NCI-H2196 treated with DMSO at 0.1 percent for 48 hours (cell line): ENCODE data around the gene RFX8.
"Not testable (repeated sequence)": the region's sequence is repeated elsewhere in the genome, so short reads cannot be mapped to it uniquely, and the experiment has no call there.

Experiments used
- DNase-seq: peaks from one replicate; lab custom pipeline; 2025; ENCODE audit not compliant: unreplicated experiment; lab: John Stamatoyannopoulos, UW

The RFX8 gene

DNA sequence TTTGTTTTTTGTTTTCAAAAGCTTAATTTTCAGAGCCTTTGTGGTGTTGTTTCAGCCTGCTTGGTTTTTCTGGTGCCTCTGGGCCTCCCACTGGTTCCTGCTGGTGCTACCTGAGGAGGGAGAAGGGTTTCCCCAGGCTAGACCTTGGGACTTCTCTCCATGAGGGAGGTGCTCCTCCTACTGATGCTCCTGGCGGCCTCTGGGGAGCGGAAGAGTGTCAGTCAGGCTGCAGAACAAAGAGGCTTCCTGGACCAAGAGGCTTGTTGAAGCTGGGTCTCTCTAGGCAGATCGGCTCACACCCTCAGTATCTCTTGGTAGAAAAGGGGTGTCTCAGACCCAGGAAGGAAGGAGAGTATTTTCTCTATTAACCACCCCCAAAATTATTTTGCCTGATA is 32.2 kb downstream of the RFX8 start:
- DNase-seq, result no peak

DNA sequence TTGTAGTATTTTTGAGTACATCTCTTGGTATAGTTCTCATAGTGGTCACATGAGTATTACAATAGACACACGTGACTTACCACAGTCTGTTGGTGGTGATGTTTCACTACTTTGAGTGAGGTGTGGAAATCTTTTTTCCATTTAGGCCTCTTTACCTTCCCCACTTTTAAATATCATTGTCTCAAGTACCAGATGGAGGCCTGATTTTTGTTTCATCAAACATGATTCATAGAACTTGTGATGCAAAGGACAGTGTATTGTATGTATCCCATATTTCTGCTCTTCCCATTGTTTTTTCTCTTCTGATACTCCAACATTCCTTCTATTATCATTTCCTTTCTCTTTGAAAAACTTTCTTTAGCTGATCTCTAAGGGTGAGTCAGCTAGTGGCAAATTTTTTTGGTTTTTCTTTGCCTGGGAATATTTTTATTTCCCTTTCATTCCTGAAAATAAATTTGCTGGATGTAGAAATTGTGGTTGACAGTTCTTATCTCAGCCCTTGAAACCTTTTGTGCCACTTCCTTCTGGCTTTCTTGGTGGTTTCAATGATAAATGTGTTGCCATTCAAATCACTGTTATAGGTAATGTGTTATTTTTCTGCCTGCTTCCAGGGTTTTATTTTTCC is 32.8 kb downstream of the RFX8 start:
- no peak for DNase-seq

DNA sequence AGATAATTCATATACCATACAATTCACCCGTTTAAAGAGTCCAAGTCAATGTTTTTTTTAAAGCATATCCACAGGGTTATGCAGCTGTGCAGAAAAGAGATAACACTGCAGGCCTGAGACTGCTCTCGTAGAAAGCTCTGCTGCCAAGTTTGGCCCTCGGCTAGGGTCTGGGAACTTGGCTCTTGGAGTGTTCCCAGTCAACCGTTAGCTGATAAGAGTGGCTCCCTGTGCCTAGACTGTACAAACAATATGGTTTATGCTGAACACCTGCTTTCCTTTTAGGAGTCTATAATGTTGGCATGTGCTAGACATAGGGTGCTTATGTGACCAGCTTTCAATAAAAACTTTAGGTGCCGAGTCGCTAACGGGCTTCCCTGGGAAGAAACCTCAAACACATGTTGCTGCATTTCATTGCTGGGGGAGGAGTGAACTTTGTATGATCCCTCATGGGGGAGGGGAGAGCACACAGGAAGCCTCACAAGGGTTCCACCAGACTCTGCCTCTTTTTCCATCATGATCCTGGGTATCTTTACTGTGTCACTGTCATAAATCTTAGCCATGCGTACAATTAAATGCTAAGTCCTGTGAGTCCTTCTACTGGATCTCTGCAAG is 34.7 kb downstream of the RFX8 start:
- DNase-seq, result no peak

DNA sequence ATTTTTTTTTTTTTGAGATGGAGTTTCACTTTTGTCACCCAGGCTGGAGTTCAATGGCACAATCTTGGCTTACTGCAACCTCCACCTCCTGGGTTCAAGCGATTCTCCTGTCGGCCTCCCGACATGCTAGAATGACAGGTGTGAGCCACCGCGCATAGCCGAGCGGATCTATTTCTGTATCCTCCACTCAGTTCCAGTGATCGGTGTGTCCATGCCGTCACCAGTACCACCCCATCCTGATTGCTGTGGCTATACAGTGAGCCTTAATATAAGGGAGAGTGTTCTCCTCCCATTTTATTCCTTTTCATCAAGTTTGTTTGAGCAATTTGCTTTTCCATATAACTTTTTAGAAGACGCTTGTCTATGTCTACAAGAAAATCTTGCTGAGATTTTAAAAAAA is 35.2 kb downstream of the RFX8 start:
- DNase-seq, result no peak

DNA sequence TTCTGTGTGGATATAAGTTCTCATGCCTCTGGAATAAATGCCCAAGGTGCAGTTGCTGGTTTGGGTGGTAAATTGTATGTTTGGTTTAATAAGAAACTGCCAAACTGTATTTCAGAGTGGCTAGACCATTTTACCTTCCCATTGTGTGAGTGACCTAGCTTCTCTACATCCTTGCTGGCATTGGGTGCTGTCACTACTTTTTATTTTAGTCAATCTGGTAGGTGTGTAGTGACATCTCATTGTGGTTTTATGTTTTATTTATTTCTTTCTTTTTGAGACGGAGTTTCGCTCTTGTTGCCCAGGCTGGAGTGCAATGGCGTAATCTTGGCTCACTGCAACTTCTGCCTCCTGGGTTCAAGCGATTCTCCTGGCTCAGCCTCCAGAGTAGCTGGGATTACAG is 36.4 kb downstream of the RFX8 start:
- DNase-seq, result not testable (repeated sequence)

DNA sequence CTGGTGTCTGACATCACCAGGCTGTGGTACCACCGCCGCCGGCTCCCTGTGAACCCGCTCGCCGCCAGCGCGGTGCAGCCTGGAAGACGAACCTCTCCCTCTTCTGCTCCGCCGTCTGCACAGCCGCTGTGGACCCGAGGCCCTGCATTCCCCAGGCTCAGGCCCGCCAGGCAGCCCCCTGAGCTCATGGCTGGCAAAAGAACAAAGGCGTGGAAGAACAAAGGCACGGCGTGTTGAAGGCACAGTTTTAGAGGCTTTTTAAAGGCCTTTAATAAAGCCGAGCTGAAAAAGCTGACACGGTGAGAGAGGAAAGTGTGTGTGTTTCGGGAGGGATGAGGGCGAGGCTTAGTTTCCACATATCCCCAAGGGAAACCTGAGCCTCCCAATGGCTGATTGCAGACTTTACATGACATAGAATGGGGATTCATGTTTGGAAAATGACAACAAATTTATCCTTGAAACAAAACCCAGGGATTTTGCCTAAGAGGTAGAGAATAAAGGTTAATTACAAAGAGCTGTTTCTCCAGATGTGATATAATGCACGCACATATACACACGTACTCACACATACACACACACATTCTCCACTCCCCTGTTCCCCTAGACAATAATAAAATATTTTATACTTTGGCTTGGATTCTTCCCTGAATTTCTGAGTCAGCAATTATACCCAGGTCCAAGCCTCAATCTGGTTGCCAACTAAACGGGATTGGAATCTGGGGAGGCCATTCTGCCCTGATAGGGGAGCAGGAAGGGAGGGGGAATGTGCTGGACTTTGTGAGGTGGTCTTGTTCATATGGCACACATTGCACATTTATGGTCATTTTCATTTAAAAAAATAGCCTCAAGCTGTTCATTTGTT is 39.7 kb downstream of the RFX8 start:
- DNase-seq, result no peak

DNA sequence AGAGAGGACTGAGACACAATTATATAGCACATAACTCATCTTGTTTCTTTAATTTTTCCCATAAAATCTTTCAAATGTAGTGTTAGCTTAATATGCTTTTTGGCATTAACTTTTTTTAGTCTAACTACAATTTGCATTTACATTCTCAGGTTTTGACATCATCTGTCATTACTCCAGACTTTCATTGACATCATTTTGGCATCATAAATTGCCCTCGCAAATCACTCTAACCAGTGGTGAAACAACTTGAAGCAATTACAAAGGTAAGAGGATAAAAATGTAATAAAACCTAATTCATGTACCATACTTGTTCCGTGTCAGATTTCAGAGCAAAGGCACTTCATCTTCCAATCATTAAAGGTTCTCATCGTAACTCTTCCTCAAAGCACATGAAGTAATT is 41.4 kb downstream of the RFX8 start:
- no peak for DNase-seq

DNA sequence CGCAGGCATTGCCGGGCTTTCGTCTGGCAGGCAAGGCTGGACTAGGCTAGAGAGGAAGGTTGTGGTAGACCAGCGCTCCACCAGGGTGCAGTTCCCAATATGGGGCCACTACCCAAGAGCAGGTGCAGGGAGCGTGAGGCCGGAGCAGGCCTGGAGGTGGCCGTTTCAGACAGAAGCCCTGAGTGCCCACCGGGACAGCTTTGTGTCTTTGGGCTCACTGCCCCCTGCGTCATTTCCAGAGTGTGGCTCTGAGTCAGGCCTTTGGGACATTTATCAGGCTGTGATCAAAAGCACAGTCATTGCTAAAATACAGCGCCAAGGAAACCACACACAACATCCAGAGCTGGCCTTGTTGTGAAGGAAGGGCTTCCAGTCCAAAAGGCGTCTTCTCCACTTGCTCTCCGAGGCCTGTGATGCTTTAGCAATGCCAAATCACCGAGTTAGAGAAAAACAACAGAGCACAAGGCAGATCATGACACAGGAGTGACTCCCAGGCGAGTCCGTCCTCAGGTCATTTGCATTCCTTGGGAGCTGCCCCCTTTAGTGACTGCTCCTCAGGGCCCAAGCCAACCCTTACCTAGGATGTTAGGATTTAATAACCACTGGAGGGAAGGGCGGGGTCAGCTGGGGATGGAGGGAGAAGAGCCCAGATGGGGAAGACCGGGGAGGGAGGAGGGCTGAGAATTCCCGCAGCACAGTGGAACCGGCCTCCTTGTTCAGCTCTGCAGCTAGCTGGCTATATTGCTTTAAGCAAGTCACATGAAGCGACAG is 42.3 kb downstream of the RFX8 start:
- DNase-seq, result no peak

DNA sequence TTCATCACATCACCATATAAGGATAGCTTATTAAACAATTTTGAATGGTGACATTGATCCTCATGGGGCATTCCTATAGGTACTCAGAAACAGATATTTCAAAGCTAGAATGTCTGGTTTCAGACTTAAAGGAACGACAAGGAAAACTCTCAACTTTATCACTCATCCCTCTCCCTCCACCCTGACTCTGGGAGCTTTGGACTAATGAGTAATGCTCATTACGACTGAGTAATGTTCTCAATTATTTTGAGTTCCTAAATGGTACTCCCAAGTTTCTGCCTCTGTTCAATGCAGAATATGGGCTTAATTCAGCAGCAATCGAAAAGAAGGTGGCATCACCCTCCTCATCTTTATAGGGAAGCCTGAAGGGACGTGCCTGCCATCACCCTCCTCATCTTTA is 43.4 kb downstream of the RFX8 start:
- DNase-seq, result no peak

DNA sequence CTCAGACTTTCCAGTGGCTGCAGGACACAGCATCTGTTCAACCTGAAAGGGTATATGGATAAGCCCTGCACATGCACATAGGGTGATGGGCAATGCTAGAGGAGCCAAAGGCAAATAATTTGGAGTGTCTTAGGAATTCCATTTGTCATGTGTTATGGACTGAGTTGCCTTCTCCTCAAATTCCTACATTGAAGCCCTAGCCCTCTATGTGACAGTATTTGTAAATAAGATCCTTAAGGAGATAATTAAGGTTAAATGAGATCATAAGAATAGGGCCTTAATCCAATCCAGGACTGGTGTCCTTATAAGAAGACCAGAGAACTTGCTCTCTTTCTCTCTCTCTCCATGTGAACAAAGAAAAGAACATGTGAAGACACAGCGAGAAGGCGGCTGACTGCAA is 44.8 kb downstream of the RFX8 start:
- no peak for DNase-seq

DNA sequence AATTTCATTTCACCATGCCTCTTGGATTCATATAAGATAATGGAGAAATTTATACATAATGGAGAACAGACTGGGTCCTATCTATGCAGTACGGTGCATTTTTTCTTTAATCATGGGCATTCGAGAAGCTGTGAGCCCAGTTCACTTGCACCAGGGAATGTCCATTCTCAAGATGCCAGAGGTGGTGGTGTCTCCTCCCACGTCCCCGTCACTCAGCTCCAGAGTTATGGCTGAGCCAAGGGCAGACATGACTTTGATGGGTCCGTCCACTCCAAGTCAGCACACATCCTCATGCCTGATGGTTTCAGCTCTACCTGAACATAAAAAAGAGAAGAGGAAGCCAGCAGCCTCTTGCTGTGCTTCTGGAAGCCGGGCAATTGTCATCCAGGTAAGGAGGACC is 45.5 kb downstream of the RFX8 start:
- DNase-seq, result no peak

DNA sequence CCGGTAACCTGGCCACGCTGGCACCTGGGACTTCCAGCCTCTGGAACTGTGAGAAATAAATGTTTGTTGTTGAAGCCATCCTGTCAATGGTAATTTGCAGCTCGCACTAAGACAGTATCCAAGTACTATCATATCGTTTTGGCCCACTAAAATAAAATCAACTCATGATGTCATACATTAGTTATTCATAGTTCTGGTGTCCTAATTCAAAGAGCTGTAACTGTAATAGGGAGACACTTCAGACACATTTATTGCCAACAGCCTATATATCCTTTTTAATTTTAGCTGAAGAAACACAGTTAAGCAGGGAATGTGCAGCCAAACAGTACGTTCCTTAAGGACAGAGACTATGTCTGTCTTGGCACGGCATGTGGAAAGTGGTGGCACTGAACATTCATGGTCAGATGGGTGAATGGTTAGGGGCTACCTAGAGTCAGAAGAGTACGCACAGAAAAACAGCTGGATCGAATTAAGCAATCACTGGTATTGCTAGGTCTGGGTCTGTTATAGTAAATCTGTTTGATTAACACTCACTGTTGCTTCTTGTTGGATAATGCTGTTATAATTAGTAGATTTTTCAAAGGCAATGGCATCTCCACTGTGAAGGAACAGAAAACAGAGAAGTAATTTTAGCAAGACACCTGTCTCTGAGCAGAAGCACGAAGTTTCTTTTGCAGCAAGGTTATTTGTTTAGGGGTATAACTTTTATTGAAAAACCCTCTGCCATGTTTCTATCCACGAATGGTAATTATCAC is 46.3 kb downstream of the RFX8 start:
- no peak for DNase-seq

DNA sequence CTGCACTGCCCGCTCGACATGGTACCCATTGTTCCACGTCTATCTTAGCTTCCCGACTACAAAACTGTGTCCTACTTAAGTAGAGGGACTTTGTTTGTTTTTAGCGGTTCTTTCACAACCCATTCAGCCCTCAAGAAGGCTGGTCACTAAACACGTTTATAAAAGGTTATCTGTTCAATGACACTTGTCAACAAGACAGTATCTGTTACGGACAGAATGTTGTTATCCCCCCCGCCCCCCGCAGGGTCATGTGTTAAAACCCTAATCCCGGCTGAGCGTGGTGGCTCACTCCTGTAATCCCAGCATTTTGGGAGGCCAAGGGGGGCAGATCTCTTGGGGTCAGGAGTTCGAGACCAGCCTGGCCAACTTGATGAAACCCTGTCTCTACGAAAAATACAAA is 47.2 kb downstream of the RFX8 start:
- DNase-seq, result no peak

DNA sequence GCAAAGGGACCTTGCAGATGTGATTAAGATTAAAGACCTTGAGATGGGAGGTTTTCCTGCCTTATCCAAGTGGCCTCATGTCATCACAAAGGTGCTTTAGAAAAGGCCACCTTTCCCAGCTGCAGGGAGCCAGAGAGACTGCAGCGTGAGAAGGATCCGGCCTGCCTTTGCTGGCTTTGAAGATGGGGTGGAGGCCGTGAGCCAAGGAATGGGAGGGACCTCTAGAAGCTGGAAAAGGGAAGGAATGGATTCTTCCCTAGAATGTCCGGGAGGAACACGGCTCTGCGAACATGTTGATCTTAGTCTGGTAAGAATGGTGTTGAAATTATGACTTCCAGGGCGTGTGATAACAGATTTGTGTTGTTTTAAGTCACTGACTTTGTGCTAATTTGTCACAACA is 47.7 kb downstream of the RFX8 start:
- no peak for DNase-seq

DNA sequence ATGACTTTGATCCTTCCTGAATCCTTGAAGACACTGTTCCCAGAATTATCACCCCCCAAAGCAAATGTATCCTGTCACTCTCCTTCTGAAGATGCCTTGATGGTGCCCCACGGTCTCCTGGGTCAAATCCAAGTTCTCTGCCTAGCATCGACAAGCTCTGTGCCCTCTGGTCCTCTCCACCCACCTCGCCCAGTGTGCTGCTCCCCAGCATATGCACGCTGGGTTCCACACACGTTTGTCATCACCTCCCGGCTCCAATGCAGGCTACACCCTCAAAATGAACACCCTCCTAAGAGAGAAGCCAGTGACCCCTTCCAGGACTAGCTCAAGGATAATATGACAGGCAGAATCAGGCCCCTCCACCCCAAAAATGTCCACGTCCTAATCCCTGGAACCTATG is 48.1 kb downstream of the RFX8 start:
- no peak for DNase-seq

DNA sequence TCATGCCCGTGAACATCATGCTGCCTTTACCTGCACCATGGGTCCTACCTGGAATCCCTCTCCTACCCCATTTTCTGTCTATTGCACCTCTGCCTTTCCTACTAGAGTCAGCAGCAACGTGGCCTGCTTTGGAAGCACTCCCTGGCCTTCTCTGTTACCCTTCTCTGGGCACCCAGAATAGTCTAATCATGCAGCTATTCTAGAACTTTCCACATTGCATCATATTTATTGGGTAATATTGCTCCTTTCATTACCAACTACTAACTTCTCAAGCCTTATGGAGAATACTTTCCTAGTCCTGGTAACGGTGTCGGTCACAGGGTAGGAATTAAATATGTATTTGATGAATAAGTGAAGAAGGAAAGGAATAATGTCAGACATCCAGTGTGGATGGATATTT is 54.3 kb downstream of the RFX8 start:
- DNase-seq, result no peak

DNA sequence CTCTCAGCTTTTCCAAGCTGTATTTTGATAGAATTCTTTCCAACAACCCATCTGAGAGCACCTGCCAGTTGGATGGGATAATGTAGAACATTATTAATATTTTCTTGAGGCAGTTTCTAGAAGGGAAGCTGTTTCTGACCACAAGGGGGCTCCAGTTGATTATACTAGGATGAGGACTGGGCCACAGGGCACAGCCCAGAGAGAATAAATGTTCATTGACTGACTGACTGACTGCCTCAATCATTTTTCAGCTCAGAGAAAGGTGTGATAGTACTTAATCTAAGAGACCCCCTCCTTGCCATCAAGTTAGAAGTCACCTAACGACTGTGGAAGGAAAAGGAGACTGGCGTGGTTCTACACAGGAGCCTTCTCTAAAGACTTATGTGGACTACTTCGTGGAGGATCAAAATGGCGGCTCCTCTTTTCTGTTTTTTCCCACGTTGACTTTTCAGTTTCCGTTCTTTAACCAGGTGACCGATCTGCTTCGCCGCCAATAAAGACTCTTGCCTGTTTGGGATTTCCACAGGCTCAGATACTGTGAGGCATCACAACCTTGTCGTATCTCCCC is 55.7 kb downstream of the RFX8 start:
- no peak for DNase-seq

DNA sequence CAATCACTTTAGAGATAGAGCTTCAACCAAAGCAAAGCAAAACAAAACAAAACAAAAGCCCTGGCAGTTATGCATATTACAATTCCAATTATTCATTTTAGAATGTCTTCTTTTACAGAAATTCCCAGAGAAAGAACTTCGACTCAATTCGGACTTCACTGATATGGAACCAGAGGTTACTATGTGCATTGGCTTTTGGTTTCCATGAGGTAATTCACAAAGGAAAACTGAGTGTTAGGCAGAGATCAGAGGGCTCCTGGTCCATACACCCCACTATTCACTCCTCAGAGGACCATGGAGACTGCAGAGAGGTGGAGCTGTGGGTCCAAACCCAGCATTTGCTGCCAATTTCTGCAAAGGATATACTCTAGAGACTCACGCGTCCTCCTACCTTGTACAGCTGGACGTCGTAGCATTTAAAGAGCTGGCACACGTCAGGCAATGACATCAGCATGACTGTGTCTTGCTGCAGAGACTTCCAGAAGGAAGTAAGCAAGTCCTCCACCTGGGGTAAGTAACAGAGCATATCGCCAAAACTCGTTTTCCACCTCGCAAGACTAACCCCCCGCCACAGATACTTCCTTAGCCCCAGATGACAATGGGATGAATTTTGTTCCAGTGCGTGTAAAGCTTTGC is 56.3 kb downstream of the RFX8 start:
- no peak for DNase-seq

DNA sequence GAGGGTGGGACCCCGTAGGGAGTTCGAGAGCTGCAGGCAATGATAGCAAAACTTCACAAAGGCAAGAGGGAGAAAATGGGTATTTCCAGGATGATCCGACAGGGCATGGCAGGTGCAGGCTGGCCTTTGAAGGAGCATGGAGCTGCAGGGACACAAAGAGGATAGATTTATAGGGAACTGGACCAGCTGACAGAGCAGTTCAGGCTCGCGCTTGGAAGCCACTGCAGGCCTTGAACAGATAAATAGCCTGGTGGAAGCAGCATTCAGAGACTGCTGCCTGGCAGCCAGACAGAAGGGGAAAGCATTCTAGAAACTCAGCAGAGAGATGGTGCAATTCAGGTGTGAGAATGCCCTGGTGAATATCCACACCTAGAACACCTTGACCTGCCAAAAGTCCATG is 58.3 kb downstream of the RFX8 start:
- no peak for DNase-seq

DNA sequence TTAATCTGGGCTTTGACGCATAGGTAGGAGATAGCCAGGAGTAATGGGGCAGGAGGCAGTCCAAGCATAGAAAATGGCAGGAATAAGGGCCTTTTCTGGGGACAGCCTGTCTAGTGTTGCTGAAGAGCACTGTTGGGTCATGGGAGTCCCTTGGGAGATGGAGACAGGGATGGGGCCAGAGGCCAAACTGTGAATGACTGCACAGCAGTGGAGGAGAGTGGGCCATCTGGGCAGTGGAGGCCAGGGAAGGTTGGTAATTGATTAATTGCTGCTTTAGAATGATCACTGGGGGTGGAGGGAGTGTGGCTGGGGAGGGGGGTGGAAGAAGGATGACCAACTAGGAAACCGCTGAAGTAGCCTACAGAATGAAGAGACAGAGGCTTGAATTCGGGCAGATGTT is 59.0 kb downstream of the RFX8 start:
- DNase-seq, result no peak
